IPS-20b (cell line): ENCODE data around the gene TCEANC2.

Source experiments
- H3K27ac ChIP-seq: one replicate; pipeline ENCODE4 v1.5.1; 2013; ENCODE audit warnings: low read length
- H3K27me3 ChIP-seq: 2 replicates; pipeline ENCODE4 v1.6.1; 2013; ENCODE audit warnings: mild to moderate bottlenecking, low read length, inconsistent platforms; ENCODE audit not compliant: insufficient read depth
- H3K36me3 ChIP-seq: 2 replicates; pipeline ENCODE4 v1.6.1; 2013; ENCODE audit warnings: low read depth, mild to moderate bottlenecking, inconsistent platforms, low read length, moderate library complexity; ENCODE audit not compliant: insufficient read depth
- H3K4me1 ChIP-seq: 2 replicates; pipeline ENCODE4 v1.6.1; 2013; ENCODE audit warnings: mild to moderate bottlenecking, control low read depth, inconsistent platforms, low read length, moderate library complexity; ENCODE audit not compliant: insufficient read depth
- H3K4me3 ChIP-seq: 2 replicates; pipeline ENCODE4 v1.5.1; 2013; ENCODE audit warnings: mild to moderate bottlenecking, low read length, inconsistent platforms
- H3K9ac ChIP-seq: 2 replicates; pipeline ENCODE4 v1.6.1; 2013; ENCODE audit warnings: low read depth, mild to moderate bottlenecking, inconsistent platforms, low read length, moderate library complexity
- H3K9me3 ChIP-seq: 2 replicates; pipeline ENCODE4 v1.6.1; 2013; ENCODE audit warnings: mild to moderate bottlenecking, low read depth, low read length, inconsistent platforms; ENCODE audit not compliant: insufficient read depth

Gene TCEANC2

DNA sequence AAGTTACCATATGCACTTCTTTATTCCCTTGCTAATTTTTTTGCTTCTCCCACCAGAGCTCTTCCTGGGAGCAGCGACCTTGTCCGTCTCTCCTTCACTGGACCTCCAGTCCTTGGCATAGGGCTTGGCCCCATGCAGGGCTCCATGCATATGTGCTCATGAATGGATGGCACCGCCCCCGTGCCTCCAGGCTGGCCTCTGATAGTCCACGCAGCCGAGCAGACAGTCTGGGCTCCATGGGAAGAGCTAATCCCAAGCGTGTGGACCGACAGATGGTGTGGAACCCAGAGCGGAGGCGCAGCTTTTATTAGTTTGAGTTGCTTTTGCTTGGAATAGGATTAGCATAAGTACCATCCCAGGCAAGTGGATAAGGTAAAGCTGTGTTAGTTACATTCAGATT, 57.6 kb downstream of the TCEANC2 start:
- no peaks in the 10 kb centered on the region for H3K9me3 ChIP-seq
- no peak overlapping the region for H3K9ac ChIP-seq
- H3K27ac ChIP-seq = no peak overlapping the region
- no peaks in the 10 kb centered on the region for H3K27me3 ChIP-seq
- H3K36me3 ChIP-seq = no peaks in the 10 kb centered on the region
- no peak overlapping the region for H3K4me3 ChIP-seq
- H3K4me1 ChIP-seq = 0 out of 2 replicates have a peak, but pooled peaks cover 3% of the 10 kb centered on the region

GRCh38 chr1:54111624-54112023, 58.2 kb downstream of the TCEANC2 start:
- Histone ChIP-seq H3K9me3 (no peaks in the 10 kb centered on the region), H3K4me1 (0 out of 2 replicates have a peak, but pooled peaks cover 3% of the 10 kb centered on the region), H3K36me3 (no peaks in the 10 kb centered on the region), H3K27ac (no peak overlapping the region), H3K27me3 (no peaks in the 10 kb centered on the region), H3K9ac (no peak overlapping the region), H3K4me3 (no peak overlapping the region)

GRCh38 chr1:54112027-54112426, 58.6 kb downstream of the TCEANC2 start:
- Histone ChIP-seq H3K4me1 (0 out of 2 replicates have a peak, but pooled peaks cover 1% of the 10 kb centered on the region), H3K27ac (no peak overlapping the region), H3K9me3 (no peaks in the 10 kb centered on the region), H3K27me3 (no peaks in the 10 kb centered on the region), H3K36me3 (no peaks in the 10 kb centered on the region), H3K9ac (no peak overlapping the region), H3K4me3 (no peak overlapping the region)

DNA sequence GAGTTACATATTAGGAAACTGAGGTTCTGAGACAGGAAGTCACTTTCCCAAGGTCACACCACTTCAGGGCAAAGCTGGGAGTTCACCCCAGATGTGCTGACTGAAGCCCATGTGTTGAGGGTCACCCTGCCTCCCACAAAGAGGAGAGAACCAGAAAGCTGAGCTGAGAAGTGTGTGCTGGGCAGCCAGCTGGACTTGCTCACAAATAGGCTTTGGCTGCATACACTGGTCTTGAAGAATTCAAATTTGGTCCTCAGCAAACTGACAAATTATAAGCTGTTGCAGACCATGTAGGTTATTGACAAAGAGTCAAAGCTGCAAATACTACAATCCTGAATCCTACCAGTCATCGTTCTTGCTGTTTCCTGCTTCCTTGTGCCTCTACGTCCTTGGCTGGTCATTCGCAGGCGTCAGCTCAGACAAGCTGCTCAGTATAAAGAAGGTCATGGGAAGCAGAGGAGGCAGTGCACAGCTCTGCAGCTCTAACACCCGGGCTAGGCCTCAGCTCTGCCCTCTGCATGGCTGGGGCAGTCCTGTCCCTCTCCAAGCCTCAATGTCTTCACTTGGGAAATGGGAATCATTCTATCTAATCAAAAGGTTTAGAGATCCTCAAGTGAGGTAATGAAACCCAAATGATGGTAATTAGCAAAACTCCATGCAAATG, 59.4 kb downstream of the TCEANC2 start:
- H3K4me3 ChIP-seq = no peak overlapping the region
- no peaks in the 10 kb centered on the region for H3K27me3 ChIP-seq
- H3K9ac ChIP-seq = no peak overlapping the region
- H3K9me3 ChIP-seq = no peaks in the 10 kb centered on the region
- H3K4me1 ChIP-seq = no peaks in the 10 kb centered on the region
- no peak overlapping the region for H3K27ac ChIP-seq
- no peaks in the 10 kb centered on the region for H3K36me3 ChIP-seq

GRCh38 chr1:54114001-54114400, 60.6 kb downstream of the TCEANC2 start:
- no peaks in the 10 kb centered on the region for H3K9me3 ChIP-seq
- no peaks in the 10 kb centered on the region for H3K36me3 ChIP-seq
- H3K4me3 ChIP-seq = no peak overlapping the region
- H3K4me1 ChIP-seq = no peaks in the 10 kb centered on the region
- H3K27me3 ChIP-seq = no peaks in the 10 kb centered on the region; the same call in 1 of the 2 replicates
- H3K9ac ChIP-seq = no peak overlapping the region
- H3K27ac ChIP-seq = no peak overlapping the region

- Histone ChIP-seq H3K4me3 (no peak overlapping the region), H3K27ac (no peak overlapping the region), H3K9ac (no peak overlapping the region), H3K27me3 (no peaks in the 10 kb centered on the region; the same call in 1 of the 2 replicates), H3K36me3 (no peaks in the 10 kb centered on the region), H3K9me3 (no peaks in the 10 kb centered on the region), H3K4me1 (no peaks in the 10 kb centered on the region)
Measured at GRCh38 chr1:54114955-54115354, 61.5 kb downstream of the TCEANC2 start.

DNA sequence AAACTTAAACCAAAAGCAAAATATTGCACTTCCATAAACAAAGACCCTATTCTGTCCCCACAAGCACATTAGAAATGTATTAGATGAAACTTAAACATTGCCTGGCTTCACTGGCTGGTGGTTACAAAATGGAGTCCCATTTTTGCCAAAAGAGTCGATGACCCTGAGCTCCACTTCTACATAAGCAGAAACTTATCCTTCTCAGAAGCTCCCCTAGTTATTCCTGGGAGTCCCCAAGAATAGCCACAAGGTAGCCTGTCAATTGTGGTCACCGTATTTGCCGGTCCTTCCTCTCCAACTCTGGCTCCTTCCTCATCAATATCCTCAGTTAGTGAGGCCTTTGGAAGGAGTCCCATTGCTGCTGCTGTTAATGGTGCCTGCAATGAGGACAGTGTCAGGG, 62.1 kb downstream of the TCEANC2 start:
- no peaks in the 10 kb centered on the region for H3K4me1 ChIP-seq
- H3K27me3 ChIP-seq = no peaks in the 10 kb centered on the region; the same call in 1 of the 2 replicates
- H3K4me3 ChIP-seq = no peak overlapping the region
- H3K9me3 ChIP-seq = no peaks in the 10 kb centered on the region
- no peaks in the 10 kb centered on the region for H3K36me3 ChIP-seq
- H3K9ac ChIP-seq = no peak overlapping the region
- H3K27ac ChIP-seq = no peak overlapping the region

- Histone ChIP-seq H3K9me3 (no peaks in the 10 kb centered on the region), H3K4me3 (no peak overlapping the region), H3K27ac (no peak overlapping the region), H3K4me1 (no peaks in the 10 kb centered on the region), H3K27me3 (peaks cover 13% of the 10 kb centered on the region), H3K36me3 (no peaks in the 10 kb centered on the region), H3K9ac (no peak overlapping the region)
Measured at GRCh38 chr1:54117815-54118563, 64.6 kb downstream of the TCEANC2 start.

GRCh38 chr1:54118704-54119103, 65.3 kb downstream of the TCEANC2 start:
- H3K27ac ChIP-seq = no peak overlapping the region
- no peak overlapping the region for H3K4me3 ChIP-seq
- no peaks in the 10 kb centered on the region for H3K36me3 ChIP-seq
- no peaks in the 10 kb centered on the region for H3K4me1 ChIP-seq
- H3K9me3 ChIP-seq = no peaks in the 10 kb centered on the region
- H3K9ac ChIP-seq = no peak overlapping the region
- peaks cover 17% of the 10 kb centered on the region for H3K27me3 ChIP-seq

GRCh38 chr1:54120018-54120697, 66.8 kb downstream of the TCEANC2 start:
- Histone ChIP-seq H3K4me1 (peaks cover 3% of the 10 kb centered on the region; the same call in 1 of the 2 replicates), H3K4me3 (no peak overlapping the region), H3K27me3 (peaks cover 23% of the 10 kb centered on the region), H3K9me3 (no peaks in the 10 kb centered on the region), H3K9ac (no peak overlapping the region), H3K27ac (no peak overlapping the region), H3K36me3 (no peaks in the 10 kb centered on the region)

DNA sequence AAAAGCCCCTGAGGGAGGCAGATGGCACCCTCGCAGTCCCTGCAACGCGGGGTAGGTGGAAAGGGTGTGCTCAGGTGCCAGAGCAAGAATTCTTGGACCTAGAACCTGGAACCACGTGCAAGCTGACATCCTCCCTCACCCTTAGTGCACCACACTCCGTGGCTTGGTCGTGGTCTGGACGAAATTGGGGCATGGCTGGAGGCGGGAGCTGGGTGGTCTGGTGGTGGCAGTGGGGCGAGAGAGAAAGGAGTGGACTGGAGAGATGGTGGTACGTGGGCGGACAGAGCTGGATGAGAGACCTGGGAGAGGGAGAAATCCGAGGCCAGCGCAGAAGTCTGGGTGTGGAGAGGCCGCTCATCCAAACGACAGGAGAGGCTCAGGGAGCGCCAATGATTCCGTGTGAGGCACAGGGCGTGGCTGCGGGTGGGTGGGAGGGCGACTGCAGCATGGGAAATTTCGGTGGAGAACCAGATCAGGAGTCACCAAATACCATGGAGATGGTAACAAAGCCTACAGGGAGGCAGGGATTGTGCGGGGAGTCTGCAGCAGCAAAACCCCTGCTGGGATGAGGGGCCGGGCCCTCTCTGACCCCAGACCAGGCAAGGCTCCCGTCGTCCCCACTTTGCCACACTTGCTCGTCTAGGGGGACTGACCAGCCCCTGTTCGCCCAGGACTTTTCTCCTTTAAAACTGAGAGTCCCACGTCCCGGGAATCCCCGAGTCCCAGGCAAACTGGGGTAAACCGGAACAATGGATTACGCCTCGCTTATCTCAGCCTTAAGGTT, 67.5 kb downstream of the TCEANC2 start:
- Histone ChIP-seq H3K27me3 (peaks cover 23% of the 10 kb centered on the region), H3K4me1 (peaks cover 3% of the 10 kb centered on the region; the same call in 1 of the 2 replicates), H3K27ac (no peak overlapping the region), H3K9ac (no peak overlapping the region), H3K4me3 (no peak overlapping the region; the same call in 1 of the 2 replicates), H3K36me3 (no peaks in the 10 kb centered on the region), H3K9me3 (no peaks in the 10 kb centered on the region)
